ENCODE results near the gene WDR90. TPM values are rescaled to one million over a fixed set of nuclear protein-coding genes. Genes with fewer than 3 reads are reported as not detected.
A peak's percentile ranks its signal among the peaks of the same experiment; 100 is the strongest.

Gene WDR90
- total and polyA plus RNA-seq, 2 experiments from 2014 or later, result 8.2 to 16.5 TPM

DNA sequence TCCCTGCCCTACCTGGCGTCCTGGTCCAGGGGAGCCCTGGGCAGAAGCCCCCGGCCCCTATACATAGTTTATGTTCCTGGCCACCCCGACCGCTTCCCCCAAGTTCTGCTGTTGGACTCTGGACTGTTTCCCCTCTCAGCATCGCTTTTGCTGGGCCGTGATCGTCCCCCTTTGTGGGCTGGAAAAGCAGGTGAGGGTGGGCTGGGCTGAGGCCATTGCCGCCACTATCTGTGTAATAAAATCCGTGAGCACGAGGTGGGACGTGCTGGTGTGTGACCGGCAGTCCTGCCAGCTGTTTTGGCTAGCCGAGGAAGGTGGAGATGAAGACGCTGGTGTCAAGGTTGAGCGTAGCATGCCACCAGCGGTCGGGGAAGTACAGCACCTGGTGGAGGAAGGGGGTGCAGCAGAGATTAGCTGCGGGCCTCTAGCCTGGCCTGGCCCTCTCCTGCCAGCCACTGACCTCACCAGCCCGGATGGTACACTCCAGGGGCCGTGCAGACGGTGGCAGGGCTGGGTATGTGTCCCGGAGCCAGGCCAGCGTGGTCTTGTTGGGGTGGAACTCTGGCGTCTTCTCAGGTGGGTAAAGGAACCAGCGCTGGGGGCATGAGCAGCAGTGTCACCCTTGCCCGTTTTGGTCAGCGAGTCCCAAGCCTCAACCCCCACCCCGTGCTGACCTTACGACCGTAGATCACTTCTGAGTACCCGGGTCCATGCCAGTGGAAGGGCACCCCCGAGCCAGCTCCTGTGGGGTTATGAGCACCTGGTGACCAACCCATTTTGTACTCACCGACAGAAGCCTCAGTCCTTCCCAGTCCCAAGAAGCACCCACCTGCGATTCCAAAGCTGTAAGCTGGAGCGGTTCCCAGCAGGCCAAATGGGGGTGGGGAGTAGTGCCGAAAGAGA is 33.6 kb downstream of the WDR90 start:
- H3K9me3 ChIP-seq (ENCODE audit: low read depth), result no peaks in the 10 kb centered on the region
- no peak for DNase-seq
- no peaks in the 10 kb centered on the region for H4K20me1 ChIP-seq (ENCODE audit: insufficient read depth)
- no peak overlapping the region for H2AFZ ChIP-seq
- H3K4me3 ChIP-seq, result peak overlapping the region; percentile 70
- no peaks in the 10 kb centered on the region for H3K9me2 ChIP-seq (ENCODE audit: insufficient read depth)
- H3K4me2 ChIP-seq (ENCODE audit: unreplicated experiment), result peak overlapping the region; percentile 73
- in situ Hi-C loops (cut with MboI), result no loop called here
- no peak overlapping the region for H3K27ac ChIP-seq
- H3K9ac ChIP-seq, result peak overlapping the region; percentile 68
- H3K27me3 ChIP-seq (replicated peaks; ENCODE audit: insufficient read depth), result no peaks in the 10 kb centered on the region
- H3K36me3 ChIP-seq (ENCODE audit: low read depth), result peaks cover 11% of the 10 kb centered on the region; the same call in 1 of the 2 replicates
- peaks cover 15% of the 10 kb centered on the region for H3K4me1 ChIP-seq (ENCODE audit: insufficient read depth)
- H3K79me2 ChIP-seq (ENCODE audit: insufficient read depth), result peaks cover 45% of the 10 kb centered on the region
- TF ChIP-seq EZH2 (IDR thresholded peaks at IDR 0.05; ENCODE audit: insufficient read depth, poor library complexity, severe bottlenecking) (no peak), EZH2phosphoT487 (IDR thresholded peaks at IDR 0.05; ENCODE audit: insufficient read depth, low read depth) (no peak)
- peaks cover 15% of the 10 kb centered on the region; the same call in 1 of the 2 replicates for H3F3A ChIP-seq (ENCODE audit: insufficient read depth)
- 81 to 83% methylated on average over 36 of the region's 36 CpGs for WGBS, 2 experiments (ENCODE audit: low coverage in 1 of 2, low lambda C conversion rate in 2 of 2, missing lambda C conversion rate in 2 of 2)

DNA sequence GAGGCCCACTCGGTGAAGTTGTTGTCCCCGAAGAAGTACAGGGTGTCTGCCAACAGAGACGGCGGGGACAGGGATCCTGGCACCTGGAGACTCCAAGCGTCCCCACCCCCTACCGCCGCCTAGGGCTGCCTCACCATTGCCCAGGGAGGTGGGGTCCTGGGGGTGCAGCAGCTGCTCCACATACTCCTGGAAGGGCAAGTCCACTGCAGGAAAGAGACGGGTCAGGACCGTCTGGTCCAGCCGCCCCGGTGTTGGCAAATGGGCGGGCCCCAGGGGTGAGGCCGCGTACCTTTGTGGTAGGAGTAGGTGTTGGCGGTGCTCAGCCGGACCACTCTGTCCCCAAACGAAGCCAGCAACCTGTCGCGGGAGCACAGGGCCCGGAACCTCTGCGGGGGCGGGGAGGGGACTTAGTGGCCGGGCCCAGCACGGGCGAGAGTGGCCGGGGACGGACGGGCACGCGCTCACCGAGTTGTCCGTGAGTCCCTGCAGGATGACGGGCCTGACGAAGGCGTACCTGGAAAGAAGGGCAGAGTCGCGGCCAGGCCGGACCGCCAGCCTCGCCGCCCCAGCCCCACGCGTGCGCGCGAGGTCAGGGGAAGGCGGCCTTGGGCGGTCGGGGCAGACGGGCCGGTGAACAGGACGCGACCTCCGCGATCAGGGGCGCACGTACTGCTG is 34.4 kb downstream of the WDR90 start:
- Histone ChIP-seq H3K4me1 (ENCODE audit: insufficient read depth) (peaks cover 15% of the 10 kb centered on the region), H3K36me3 (ENCODE audit: low read depth) (peaks cover 11% of the 10 kb centered on the region; the same call in 1 of the 2 replicates), H2AFZ (no peak overlapping the region), H3K9ac (peak overlapping the region; percentile 68), H3K27ac (peak overlapping the region; percentile 58), H3K4me3 (peak overlapping the region; percentile 70), H3K27me3 (replicated peaks; ENCODE audit: insufficient read depth) (no peaks in the 10 kb centered on the region), H3K9me3 (ENCODE audit: low read depth) (no peaks in the 10 kb centered on the region), H3F3A (ENCODE audit: insufficient read depth) (peaks cover 15% of the 10 kb centered on the region; the same call in 1 of the 2 replicates), H3K9me2 (ENCODE audit: insufficient read depth) (no peaks in the 10 kb centered on the region), H3K4me2 (ENCODE audit: unreplicated experiment) (peak overlapping the region; percentile 73), H3K79me2 (ENCODE audit: insufficient read depth) (peaks cover 47% of the 10 kb centered on the region), H4K20me1 (ENCODE audit: insufficient read depth) (no peaks in the 10 kb centered on the region)
- in situ Hi-C loops (cut with MboI), result no loop called here
- TF ChIP-seq EZH2phosphoT487 (IDR thresholded peaks at IDR 0.05; ENCODE audit: insufficient read depth, low read depth), result no peak
- no peak for TF ChIP-seq EZH2 (IDR thresholded peaks at IDR 0.05; ENCODE audit: insufficient read depth, poor library complexity, severe bottlenecking)
- DNase-seq, result peak; percentile 40
- WGBS, 2 experiments (ENCODE audit: low coverage in 1 of 2, low lambda C conversion rate in 2 of 2, missing lambda C conversion rate in 2 of 2), result 10 to 24% methylated on average over 20 to 57 of the region's 57 CpGs

DNA sequence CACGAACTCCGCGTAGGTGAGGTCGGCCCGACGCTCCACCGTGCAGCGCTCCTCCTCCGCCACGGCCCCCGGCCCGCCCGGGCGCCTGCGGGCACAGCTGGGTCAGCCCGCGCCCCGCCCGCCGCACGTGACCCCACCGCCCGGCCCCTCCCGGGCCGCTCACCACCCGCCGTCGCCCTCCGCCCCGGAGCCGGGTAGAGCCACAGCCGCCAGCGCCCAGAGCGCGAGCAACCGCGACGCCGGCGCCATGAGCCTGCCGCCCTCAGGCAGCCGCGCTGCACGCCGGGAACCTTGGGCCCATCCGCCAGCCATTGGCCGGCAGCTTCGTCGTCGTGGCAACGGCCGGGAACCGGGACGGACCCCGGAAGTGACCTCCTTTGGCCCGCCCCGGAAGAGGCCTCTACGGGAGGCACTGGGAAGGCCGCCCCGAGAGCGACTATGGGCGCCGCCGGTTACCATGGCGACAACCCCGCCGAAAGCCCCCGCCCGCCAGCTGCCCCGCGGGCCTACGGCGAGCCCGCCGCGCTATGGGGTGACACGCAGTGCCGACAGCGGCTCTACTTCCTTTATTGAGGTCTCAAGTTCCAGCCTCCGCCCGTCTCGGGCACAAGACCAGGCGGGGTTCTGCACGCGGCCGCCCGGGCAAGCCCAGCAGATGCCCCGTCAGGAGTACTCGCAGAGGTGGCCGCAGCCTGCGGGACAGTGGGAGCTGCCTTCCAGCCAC is 35.1 kb downstream of the WDR90 start, which contains the start of gene JMJD8:
Gene JMJD8 (minus strand): TSS at position 264 of the 724 bp plus-strand sequence. CDS start 15 bp downstream, at position 249.
- Histone ChIP-seq H3K9me2 (ENCODE audit: insufficient read depth) (no peaks in the 10 kb centered on the region), H3K9ac (peak within 1 kb of the TSS; percentile 68), H3K27ac (peak within 1 kb of the TSS; percentile 58), H3K4me1 (ENCODE audit: insufficient read depth) (peaks cover 16% of the 10 kb centered on the region), H3K36me3 (ENCODE audit: low read depth) (peaks cover 11% of the 10 kb centered on the region; the same call in 1 of the 2 replicates), H2AFZ (peak within 1 kb of the TSS; percentile 57; the same call in 1 of the 2 replicates), H3K27me3 (replicated peaks; ENCODE audit: insufficient read depth) (no peaks in the 10 kb centered on the region), H3K4me3 (peak within 1 kb of the TSS; percentile 70), H4K20me1 (ENCODE audit: insufficient read depth) (no peaks in the 10 kb centered on the region), H3F3A (ENCODE audit: insufficient read depth) (peaks cover 15% of the 10 kb centered on the region; the same call in 1 of the 2 replicates), H3K4me2 (ENCODE audit: unreplicated experiment) (peak within 1 kb of the TSS; percentile 73), H3K79me2 (ENCODE audit: insufficient read depth) (peaks cover 54% of the 10 kb centered on the region), H3K9me3 (ENCODE audit: low read depth) (no peaks in the 10 kb centered on the region)
- in situ Hi-C loops (cut with MboI), result no loop called here
- WGBS, 2 experiments (ENCODE audit: low coverage in 1 of 2, low lambda C conversion rate in 2 of 2, missing lambda C conversion rate in 2 of 2), result 5 to 9% methylated on average over 51 to 67 of the region's 91 CpGs
- DNase-seq, result peak; percentile 99
- no peak for TF ChIP-seq EZH2 (IDR thresholded peaks at IDR 0.05; ENCODE audit: insufficient read depth, poor library complexity, severe bottlenecking)
- no peak for TF ChIP-seq EZH2phosphoT487 (IDR thresholded peaks at IDR 0.05; ENCODE audit: insufficient read depth, low read depth)

Measured in GM23248 (cell line).